Measurements from ENCODE around the gene TMLHE.
"Not testable (repeated sequence)": the region's sequence is repeated elsewhere in the genome, so short reads cannot be mapped to it uniquely, and the experiment has no call there.

The TMLHE gene

GRCh38 chrX:155612312-155613224 is at the start of gene TMLHE, which contains the start of gene SPRY3:
Gene TMLHE, minus strand, starts transcription at chrX:155612952. Its CDS starts 67,676 bp downstream, at chrX:155545276.
Gene SPRY3, plus strand, starts transcription at chrX:155612586.
- DNase-seq: peak; percentile 55

GRCh38 chrX:155662282-155662681 is 49.5 kb upstream of the TMLHE start:
- no peak for DNase-seq

- DNase-seq: no peak
Measured at GRCh38 chrX:155645180-155645579, 32.4 kb upstream of the TMLHE start.

- DNase-seq: no peak
Measured at GRCh38 chrX:155643240-155643639, 30.5 kb upstream of the TMLHE start.

GRCh38 chrX:155641371-155641770 is 28.6 kb upstream of the TMLHE start:
- DNase-seq: peak; percentile 0

- DNase-seq: no peak
Measured at GRCh38 chrX:155637714-155638113, 25.0 kb upstream of the TMLHE start.

GRCh38 chrX:155635019-155635418 is 22.3 kb upstream of the TMLHE start:
- DNase-seq: not testable (repeated sequence)

GRCh38 chrX:155632431-155633100 is 19.8 kb upstream of the TMLHE start:
- DNase-seq: peak; percentile 8

GRCh38 chrX:155620110-155620509 is 7.4 kb upstream of the TMLHE start:
- not testable (repeated sequence) for DNase-seq

- no peak for DNase-seq
Measured at GRCh38 chrX:155615938-155616337, 3.2 kb upstream of the TMLHE start.

GRCh38 chrX:155613927-155614559 is 1.3 kb upstream of the TMLHE start:
- no peak for DNase-seq

- no peak for DNase-seq
Measured at GRCh38 chrX:155611302-155611701, 1.4 kb downstream of the TMLHE start.

GRCh38 chrX:155592981-155593380 is 19.8 kb downstream of the TMLHE start:
- DNase-seq: no peak

- no peak for DNase-seq
Measured at GRCh38 chrX:155592331-155592730, 20.4 kb downstream of the TMLHE start.

GRCh38 chrX:155577682-155578081 is 35.1 kb downstream of the TMLHE start:
- DNase-seq: no peak

GRCh38 chrX:155563099-155563498 is 49.7 kb downstream of the TMLHE start:
- DNase-seq: no peak

GRCh38 chrX:155544881-155545280 is 67.9 kb downstream of the TMLHE start:
- no peak for DNase-seq

- peak; percentile 1 for DNase-seq
Measured at GRCh38 chrX:155535866-155536265, 76.9 kb downstream of the TMLHE start.

GRCh38 chrX:155534800-155535199 is 78.0 kb downstream of the TMLHE start:
- no peak for DNase-seq

- not testable (repeated sequence) for DNase-seq
Measured at GRCh38 chrX:155527023-155527422, 85.7 kb downstream of the TMLHE start.

- DNase-seq: peak; percentile 0
Measured at GRCh38 chrX:155514225-155514624, 98.5 kb downstream of the TMLHE start.

- DNase-seq: no peak
Measured at GRCh38 chrX:155505296-155505695, 107.5 kb downstream of the TMLHE start.

- not testable (repeated sequence) for DNase-seq
Measured at GRCh38 chrX:155495134-155495533, 117.6 kb downstream of the TMLHE start.

Measured in EL (cell line).